ENCODE results near the gene SNX14.

SNX14 gene

GRCh38 chr6:85476532-85476931 is 117.1 kb downstream of the SNX14 start:
- no peaks in the 10 kb centered on the region for H3K36me3 ChIP-seq (replicated peaks; ENCODE audit: insufficient read depth, low read length)
- H3K9me2 ChIP-seq (replicated peaks; ENCODE audit: insufficient read depth, low read length): no peaks in the 10 kb centered on the region
- no peak overlapping the region for H3K4me2 ChIP-seq (ENCODE audit: low read depth, low read length)
- H4K20me1 ChIP-seq (ENCODE audit: insufficient read depth, low read length): no peaks in the 10 kb centered on the region
- DNase-seq: no peak
- no peaks in the 10 kb centered on the region for H3K27me3 ChIP-seq (replicated peaks; ENCODE audit: insufficient read depth, low read length)
- no peak overlapping the region for H3K27ac ChIP-seq (ENCODE audit: low read length)
- TF ChIP-seq EZH2phosphoT487 (IDR thresholded peaks at IDR 0.05; ENCODE audit: low read length) (no peak), EZH2 (optimal IDR thresholded peaks at IDR 0.05; ENCODE audit: low read depth, low read length) (no peak)
- TF ChIP-seq, protein P1, sequence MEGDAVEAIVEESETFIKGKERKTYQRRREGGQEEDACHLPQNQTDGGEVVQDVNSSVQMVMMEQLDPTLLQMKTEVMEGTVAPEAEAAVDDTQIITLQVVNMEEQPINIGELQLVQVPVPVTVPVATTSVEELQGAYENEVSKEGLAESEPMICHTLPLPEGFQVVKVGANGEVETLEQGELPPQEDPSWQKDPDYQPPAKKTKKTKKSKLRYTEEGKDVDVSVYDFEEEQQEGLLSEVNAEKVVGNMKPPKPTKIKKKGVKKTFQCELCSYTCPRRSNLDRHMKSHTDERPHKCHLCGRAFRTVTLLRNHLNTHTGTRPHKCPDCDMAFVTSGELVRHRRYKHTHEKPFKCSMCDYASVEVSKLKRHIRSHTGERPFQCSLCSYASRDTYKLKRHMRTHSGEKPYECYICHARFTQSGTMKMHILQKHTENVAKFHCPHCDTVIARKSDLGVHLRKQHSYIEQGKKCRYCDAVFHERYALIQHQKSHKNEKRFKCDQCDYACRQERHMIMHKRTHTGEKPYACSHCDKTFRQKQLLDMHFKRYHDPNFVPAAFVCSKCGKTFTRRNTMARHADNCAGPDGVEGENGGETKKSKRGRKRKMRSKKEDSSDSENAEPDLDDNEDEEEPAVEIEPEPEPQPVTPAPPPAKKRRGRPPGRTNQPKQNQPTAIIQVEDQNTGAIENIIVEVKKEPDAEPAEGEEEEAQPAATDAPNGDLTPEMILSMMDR (IDR thresholded peaks at IDR 0.05; ENCODE audit: low read length): no peak
- H3K9me3 ChIP-seq (replicated peaks; ENCODE audit: insufficient read depth, low read length): no peaks in the 10 kb centered on the region
- H3K79me2 ChIP-seq (ENCODE audit: low read length): no peaks in the 10 kb centered on the region
- no peak overlapping the region for H2AFZ ChIP-seq (ENCODE audit: low read length)
- H3K9ac ChIP-seq (ENCODE audit: low read length): no peak overlapping the region
- no peaks in the 10 kb centered on the region for H3K4me1 ChIP-seq (ENCODE audit: low read length)
- H3K4me3 ChIP-seq (ENCODE audit: low read length): no peak overlapping the region
- no peaks in the 10 kb centered on the region for H3F3A ChIP-seq (ENCODE audit: insufficient read depth, low read length)

DNA sequence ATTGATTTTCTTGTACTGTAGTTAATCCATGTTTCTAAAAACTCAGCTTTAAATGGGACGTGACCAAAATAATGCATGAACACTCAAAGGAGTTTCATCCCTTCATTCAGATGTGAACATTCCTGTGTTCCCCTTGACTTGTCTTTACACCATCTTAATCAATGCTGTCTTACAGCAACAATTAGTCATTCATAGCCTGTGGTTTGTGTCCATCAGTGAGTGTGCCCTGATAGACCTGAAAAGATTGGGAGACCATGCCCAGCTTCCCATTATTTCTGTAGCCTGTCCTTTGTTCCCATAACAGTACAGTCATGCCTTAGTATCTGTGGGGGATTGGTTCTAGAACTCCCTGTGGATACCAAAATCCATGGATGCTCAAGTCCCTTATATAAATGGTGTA is 119.9 kb downstream of the SNX14 start:
- H4K20me1 ChIP-seq (ENCODE audit: insufficient read depth, low read length): no peaks in the 10 kb centered on the region
- H3K79me2 ChIP-seq (ENCODE audit: low read length): no peaks in the 10 kb centered on the region
- no peak overlapping the region for H3K4me3 ChIP-seq (ENCODE audit: low read length)
- H3K27ac ChIP-seq (ENCODE audit: low read length): no peak overlapping the region
- no peak overlapping the region for H2AFZ ChIP-seq (ENCODE audit: low read length)
- H3K27me3 ChIP-seq (replicated peaks; ENCODE audit: insufficient read depth, low read length): no peaks in the 10 kb centered on the region
- no peak for DNase-seq
- H3K9ac ChIP-seq (ENCODE audit: low read length): no peak overlapping the region
- H3F3A ChIP-seq (ENCODE audit: insufficient read depth, low read length): no peaks in the 10 kb centered on the region
- H3K36me3 ChIP-seq (replicated peaks; ENCODE audit: insufficient read depth, low read length): no peaks in the 10 kb centered on the region
- TF ChIP-seq EZH2phosphoT487 (IDR thresholded peaks at IDR 0.05; ENCODE audit: low read length): no peak
- no peak for TF ChIP-seq EZH2 (optimal IDR thresholded peaks at IDR 0.05; ENCODE audit: low read depth, low read length)
- TF ChIP-seq, protein P1 (IDR thresholded peaks at IDR 0.05; ENCODE audit: low read length): no peak
- H3K9me2 ChIP-seq (replicated peaks; ENCODE audit: insufficient read depth, low read length): no peaks in the 10 kb centered on the region
- H3K4me2 ChIP-seq (ENCODE audit: low read depth, low read length): no peak overlapping the region
- no peaks in the 10 kb centered on the region for H3K9me3 ChIP-seq (replicated peaks; ENCODE audit: insufficient read depth, low read length)
- no peaks in the 10 kb centered on the region for H3K4me1 ChIP-seq (ENCODE audit: low read length)

DNA sequence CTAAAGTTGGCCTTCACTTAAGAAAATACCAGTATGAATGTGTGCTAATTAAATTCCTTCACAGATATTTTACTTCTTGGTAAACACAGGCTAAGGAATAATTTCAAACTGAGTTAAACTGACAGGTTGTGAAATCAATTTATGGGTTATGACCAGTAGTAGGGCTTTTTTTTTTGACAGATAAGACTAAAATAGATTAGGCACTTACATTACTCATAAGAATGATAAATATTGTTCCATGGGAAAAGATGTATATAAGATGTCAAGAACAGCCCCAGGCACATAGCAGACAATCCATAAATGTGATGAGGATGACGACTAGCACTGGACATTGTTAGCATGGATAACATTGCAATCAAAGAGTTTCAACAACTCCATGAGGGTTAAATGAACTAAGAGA is 120.9 kb downstream of the SNX14 start:
- H3K27me3 ChIP-seq (replicated peaks; ENCODE audit: insufficient read depth, low read length): no peaks in the 10 kb centered on the region
- H3K4me3 ChIP-seq (ENCODE audit: low read length): no peak overlapping the region
- no peaks in the 10 kb centered on the region for H3K79me2 ChIP-seq (ENCODE audit: low read length)
- H3K4me1 ChIP-seq (ENCODE audit: low read length): no peaks in the 10 kb centered on the region
- H3K9me2 ChIP-seq (replicated peaks; ENCODE audit: insufficient read depth, low read length): no peaks in the 10 kb centered on the region
- H2AFZ ChIP-seq (ENCODE audit: low read length): no peak overlapping the region
- TF ChIP-seq EZH2 (optimal IDR thresholded peaks at IDR 0.05; ENCODE audit: low read depth, low read length) (no peak), EZH2phosphoT487 (IDR thresholded peaks at IDR 0.05; ENCODE audit: low read length) (no peak)
- TF ChIP-seq, protein P1 (IDR thresholded peaks at IDR 0.05; ENCODE audit: low read length): no peak
- no peak overlapping the region for H3K4me2 ChIP-seq (ENCODE audit: low read depth, low read length)
- no peaks in the 10 kb centered on the region for H3K9me3 ChIP-seq (replicated peaks; ENCODE audit: insufficient read depth, low read length)
- no peak overlapping the region for H3K9ac ChIP-seq (ENCODE audit: low read length)
- H3K36me3 ChIP-seq (replicated peaks; ENCODE audit: insufficient read depth, low read length): no peaks in the 10 kb centered on the region
- no peak overlapping the region for H3K27ac ChIP-seq (ENCODE audit: low read length)
- no peaks in the 10 kb centered on the region for H3F3A ChIP-seq (ENCODE audit: insufficient read depth, low read length)
- DNase-seq: no peak
- no peaks in the 10 kb centered on the region for H4K20me1 ChIP-seq (ENCODE audit: insufficient read depth, low read length)

Data from MM.1S (cell line).